Measurements from ENCODE around the gene RAB23. TPM values are rescaled to one million over a fixed set of nuclear protein-coding genes. Genes with fewer than 3 reads are reported as not detected.

The RAB23 gene
- total and polyA plus RNA-seq, 9 of the 15 experiments (the other 6 are each of a cell fraction or from before 2014, with no cell fraction given): 3.4 to 18.0 (median 9.4) TPM

DNA sequence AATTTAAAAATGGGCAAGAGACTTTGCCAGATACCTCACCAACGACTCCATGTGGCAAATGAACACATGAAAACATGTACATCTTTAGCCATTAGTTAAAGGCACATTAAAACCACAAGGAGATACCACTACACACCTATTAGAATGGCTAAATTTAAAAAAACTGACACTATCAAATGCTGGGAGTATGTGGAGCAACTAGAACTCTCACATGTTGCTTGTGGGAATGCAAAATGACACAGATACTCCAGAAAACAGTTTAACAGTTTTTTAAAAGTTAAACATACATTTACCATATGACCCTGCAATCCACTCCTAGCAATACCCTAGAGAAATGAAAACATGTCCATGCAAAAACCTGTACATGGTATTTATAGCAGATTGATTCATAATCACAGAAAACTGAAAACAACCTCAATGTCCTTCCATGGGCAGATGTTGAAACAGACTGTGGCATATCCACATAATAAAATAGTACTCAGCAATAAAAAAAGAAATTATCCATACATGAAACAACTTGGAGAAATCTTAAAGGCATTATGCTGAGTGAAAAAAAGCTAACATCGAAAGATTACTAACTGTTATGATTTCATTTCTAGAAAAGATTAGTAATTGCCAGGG lies 1.9 kb downstream of the RAB23 start (continued):
- no peak for TF ChIP-seq HNRNPL (IDR thresholded peaks at IDR 0.05; ENCODE audit: low read depth, low read length)
- TF ChIP-seq MAFG (tag; conservative IDR thresholded peaks at IDR 0.05): peak; percentile 23; the same call in 1 of the 2 replicates
- TF ChIP-seq, protein P1, sequence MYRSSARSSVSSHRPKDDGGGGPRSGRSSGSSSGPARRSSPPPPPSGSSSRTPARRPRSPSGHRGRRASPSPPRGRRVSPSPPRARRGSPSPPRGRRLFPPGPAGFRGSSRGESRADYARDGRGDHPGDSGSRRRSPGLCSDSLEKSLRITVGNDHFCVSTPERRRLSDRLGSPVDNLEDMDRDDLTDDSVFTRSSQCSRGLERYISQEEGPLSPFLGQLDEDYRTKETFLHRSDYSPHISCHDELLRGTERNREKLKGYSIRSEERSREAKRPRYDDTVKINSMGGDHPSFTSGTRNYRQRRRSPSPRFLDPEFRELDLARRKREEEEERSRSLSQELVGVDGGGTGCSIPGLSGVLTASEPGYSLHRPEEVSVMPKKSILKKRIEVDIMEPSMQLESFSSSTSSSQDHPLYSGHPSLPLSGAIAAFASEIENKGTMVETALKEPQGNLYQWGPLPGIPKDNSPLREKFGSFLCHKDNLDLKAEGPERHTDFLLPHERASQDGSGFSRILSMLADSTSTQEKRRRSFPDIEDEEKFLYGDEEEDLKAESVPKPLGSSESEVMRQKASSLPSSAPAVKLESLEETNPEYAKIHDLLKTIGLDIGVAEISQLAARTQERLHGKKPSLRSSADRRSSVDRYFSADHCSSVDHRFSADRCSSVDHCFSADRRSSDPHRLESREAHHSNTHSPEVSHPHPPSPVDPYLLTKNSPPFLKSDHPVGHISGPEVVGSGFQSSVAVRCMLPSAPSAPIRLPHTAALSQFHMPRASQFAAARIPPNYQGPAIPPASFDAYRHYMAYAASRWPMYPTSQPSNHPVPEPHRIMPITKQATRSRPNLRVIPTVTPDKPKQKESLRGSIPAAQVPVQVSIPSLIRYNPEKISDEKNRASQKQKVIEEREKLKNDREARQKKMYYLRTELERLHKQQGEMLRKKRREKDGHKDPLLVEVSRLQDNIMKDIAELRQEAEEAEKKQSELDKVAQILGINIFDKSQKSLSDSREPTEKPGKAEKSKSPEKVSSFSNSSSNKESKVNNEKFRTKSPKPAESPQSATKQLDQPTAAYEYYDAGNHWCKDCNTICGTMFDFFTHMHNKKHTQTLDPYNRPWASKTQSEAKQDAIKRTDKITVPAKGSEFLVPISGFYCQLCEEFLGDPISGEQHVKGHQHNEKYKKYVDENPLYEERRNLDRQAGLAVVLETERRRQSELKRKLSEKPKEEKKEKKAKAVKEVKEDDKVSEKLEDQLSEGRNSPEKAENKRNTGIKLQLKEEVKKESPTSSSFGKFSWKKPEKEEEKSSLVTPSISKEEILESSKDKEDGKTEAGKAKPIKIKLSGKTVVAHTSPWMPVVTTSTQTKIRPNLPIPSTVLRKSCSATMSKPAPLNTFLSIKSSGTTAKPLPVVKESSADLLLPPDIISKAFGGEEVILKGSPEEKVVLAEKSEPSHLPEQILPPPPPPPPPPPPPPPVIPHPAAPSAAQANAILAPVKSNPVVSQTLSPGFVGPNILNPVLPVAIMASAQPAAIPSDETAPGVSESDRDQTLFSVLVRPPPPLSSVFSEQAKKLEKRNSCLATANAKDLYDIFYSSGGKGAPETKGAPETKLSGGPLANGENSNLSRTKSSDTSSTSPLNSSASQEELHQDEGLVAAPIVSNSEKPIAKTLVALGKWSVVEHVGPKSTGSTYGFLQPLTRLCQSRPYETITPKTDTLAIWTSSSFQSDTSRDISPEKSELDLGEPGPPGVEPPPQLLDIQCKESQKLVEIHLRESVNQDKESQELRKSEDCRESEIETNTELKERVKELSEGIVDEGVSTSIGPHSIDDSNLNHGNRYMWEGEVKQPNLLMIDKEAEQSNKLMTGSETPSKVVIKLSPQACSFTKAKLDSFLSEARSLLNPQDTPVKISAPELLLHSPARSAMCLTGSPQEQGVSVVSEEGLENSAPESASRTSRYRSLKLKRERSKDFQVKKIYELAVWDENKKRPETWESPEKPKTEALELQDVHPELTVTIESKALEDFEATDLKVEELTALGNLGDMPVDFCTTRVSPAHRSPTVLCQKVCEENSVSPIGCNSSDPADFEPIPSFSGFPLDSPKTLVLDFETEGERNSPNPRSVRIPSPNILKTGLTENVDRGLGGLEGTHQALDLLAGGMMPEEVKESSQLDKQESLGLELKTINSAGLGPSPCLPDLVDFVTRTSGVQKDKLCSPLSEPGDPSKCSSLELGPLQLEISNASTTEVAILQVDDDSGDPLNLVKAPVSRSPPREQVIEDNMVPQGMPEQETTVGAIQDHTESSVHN (IDR thresholded peaks at IDR 0.05; ENCODE audit: borderline replicate concordance in 1 of 2, low read depth in 1 of 2): no peak
- no peak for TF ChIP-seq L3MBTL2 (IDR thresholded peaks at IDR 0.05)
- peak; percentile 75 for TF ChIP-seq MYBL2 (IDR thresholded peaks at IDR 0.05; ENCODE audit: low read depth)
- no peak for TF ChIP-seq MYBL2 (CRISPR knock-in tag; IDR thresholded peaks at IDR 0.05; ENCODE audit: borderline replicate concordance)
- TF ChIP-seq HNRNPH1 (optimal IDR thresholded peaks at IDR 0.05; ENCODE audit: low read depth, low read length): no peak
- no peak for TF ChIP-seq SREBF2 (CRISPR knock-in tag; IDR thresholded peaks at IDR 0.05)
- no peak for TF ChIP-seq ZNF146 (CRISPR knock-in tag; IDR thresholded peaks at IDR 0.05; ENCODE audit: unreplicated experiment)
- TF ChIP-seq PCBP1 (IDR thresholded peaks at IDR 0.05; ENCODE audit: low read depth, low read length, poor library complexity, severe bottlenecking): no peak
- TF ChIP-seq MTF1 (CRISPR knock-in tag; IDR thresholded peaks at IDR 0.05; ENCODE audit: borderline replicate concordance): no peak
- no peak for TF ChIP-seq ZNF217 (CRISPR knock-in tag; IDR thresholded peaks at IDR 0.05)
- no peak for TF ChIP-seq SNRNP70 (optimal IDR thresholded peaks at IDR 0.05; ENCODE audit: low read depth, low read length)
- peak; percentile 23; the same call in 1 of the 2 replicates for TF ChIP-seq CEBPB (tag; IDR thresholded peaks at IDR 0.05)
- TF ChIP-seq FOXP1 (CRISPR knock-in tag; IDR thresholded peaks at IDR 0.05): no peak
- no peak for TF ChIP-seq ZNF140 (CRISPR knock-in tag; IDR thresholded peaks at IDR 0.05)
- TF ChIP-seq HMG20A (CRISPR knock-in tag; conservative IDR thresholded peaks at IDR 0.05): no peak
- TF ChIP-seq ZNF133 (CRISPR knock-in tag; IDR thresholded peaks at IDR 0.05): no peak
- no peak for TF ChIP-seq SRSF7 (optimal IDR thresholded peaks at IDR 0.05; ENCODE audit: low read depth, low read length)
- no peak for TF ChIP-seq BRCA1 (IDR thresholded peaks at IDR 0.05)
- no peak for TF ChIP-seq BRCA1 (CRISPR knock-in tag; IDR thresholded peaks at IDR 0.05)

Measured in K562 (cell line).